ENCODE data around the gene SMARCD3.

DNA sequence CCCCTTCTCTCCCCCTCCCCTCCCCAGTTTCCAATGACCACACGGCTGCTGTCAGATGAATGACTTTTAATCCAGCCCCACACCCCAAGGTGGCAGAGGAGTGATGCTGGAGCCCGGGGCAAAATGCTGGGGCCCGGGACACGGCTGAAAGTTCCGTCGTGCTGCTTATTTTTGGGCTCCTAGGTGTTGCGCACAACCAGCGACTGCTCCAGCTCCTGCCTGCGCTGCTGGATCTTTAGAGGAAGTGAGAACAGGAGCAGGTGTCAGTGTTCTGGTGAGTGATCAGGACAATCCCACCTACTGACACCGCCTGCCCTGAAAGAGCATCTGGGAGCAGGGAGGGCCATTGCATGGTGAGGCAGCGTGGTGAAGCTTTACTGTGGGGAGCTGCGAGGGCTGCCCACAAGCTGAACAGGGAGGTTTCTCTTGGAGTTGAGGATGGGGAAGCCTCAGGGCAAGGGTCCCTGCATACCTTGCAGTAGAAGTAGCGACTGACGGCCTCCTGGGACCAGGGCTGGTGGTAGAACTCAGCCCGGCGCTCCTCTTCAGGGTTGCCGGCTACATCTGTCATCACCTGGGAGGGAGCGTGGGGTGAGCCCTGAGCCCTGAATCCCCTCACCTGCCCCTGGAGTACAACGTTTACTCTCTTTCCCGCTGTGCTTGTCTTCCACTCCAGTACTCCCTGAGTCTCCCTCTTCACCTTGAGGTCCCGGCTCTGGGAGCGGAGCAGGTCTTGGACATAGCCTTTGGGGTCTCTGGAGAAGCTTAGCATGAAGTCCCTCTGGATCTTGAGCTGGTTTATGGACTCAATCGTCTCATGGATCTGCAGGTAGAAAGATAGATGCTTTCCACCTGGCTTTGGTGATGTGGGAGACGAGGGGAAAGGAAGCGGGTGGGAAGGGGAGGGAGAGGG, 9.3 kb downstream of the SMARCD3 start:
- TF ChIP-seq, protein P1, sequence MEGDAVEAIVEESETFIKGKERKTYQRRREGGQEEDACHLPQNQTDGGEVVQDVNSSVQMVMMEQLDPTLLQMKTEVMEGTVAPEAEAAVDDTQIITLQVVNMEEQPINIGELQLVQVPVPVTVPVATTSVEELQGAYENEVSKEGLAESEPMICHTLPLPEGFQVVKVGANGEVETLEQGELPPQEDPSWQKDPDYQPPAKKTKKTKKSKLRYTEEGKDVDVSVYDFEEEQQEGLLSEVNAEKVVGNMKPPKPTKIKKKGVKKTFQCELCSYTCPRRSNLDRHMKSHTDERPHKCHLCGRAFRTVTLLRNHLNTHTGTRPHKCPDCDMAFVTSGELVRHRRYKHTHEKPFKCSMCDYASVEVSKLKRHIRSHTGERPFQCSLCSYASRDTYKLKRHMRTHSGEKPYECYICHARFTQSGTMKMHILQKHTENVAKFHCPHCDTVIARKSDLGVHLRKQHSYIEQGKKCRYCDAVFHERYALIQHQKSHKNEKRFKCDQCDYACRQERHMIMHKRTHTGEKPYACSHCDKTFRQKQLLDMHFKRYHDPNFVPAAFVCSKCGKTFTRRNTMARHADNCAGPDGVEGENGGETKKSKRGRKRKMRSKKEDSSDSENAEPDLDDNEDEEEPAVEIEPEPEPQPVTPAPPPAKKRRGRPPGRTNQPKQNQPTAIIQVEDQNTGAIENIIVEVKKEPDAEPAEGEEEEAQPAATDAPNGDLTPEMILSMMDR (IDR thresholded peaks at IDR 0.05) = no peak
- no peak for TF ChIP-seq POLR2A (IDR thresholded peaks at IDR 0.05)

Measured in uterus (tissue), 2 donors.